COLO668 (cell line): ENCODE data around the gene CPN2.

Source experiments
- DNase-seq: peaks from one replicate; lab custom pipeline; 2025; ENCODE audit not compliant: unreplicated experiment; lab: John Stamatoyannopoulos, UW

Gene CPN2

DNA sequence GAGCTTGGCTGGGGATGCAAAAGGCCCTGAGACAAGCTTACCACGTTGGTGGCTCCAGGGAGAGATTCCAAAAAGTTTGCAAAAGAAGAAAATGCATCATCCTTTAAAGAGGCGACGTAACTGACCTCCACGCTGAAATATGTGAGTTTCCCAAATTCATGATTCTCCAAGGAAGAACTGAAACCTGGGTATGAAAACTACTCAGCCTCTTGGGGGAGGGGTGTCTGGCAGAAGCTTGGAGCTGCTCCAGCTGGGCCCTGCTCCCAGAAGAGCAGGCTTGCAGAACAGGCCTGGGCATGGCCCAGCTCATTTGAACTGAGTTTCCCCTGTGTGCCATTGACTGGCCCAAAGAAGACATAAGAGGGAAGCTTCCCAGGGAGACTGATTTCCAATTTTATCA, 20.5 kb downstream of the CPN2 start:
- no peak for DNase-seq

DNA sequence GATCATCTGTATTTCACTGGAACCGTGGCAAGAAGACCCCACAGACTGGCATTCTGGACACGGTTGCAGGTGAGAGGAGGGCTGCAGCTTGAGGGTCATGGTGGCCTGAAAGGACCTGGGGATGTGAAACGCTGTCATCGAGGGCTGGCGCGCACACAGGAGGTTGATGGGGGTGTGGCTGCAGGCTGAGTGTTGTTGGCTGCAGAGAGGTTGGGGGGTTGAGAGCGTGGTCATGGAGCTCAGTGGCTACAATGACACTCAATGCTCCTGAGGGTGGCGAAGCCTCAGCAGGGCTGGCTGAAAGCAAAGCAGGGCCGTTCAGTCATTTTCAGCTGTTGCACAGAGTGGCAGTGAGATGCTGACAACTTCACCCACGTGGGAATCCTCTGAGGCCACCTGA, 21.0 kb downstream of the CPN2 start:
- no peak for DNase-seq

DNA sequence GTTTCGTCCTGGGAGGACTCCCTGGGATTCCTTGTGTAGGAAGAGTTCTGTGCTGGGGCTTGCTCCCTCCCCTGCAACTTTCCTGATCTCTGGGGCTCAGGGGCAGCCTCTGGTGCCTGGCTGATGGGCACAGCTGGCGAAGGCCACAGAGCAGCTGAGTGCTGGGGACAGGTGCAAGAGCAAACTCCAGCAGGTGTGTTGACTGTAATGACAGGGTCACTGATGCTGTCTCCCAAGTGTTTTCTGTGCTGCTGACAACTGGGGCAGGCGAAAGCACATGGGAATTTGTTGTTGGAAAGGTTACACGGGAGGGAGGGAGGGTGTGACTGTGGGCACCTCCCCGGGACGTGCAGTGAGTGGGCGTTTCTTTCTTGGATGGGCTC, 21.6 kb downstream of the CPN2 start:
- DNase-seq: no peak

DNA sequence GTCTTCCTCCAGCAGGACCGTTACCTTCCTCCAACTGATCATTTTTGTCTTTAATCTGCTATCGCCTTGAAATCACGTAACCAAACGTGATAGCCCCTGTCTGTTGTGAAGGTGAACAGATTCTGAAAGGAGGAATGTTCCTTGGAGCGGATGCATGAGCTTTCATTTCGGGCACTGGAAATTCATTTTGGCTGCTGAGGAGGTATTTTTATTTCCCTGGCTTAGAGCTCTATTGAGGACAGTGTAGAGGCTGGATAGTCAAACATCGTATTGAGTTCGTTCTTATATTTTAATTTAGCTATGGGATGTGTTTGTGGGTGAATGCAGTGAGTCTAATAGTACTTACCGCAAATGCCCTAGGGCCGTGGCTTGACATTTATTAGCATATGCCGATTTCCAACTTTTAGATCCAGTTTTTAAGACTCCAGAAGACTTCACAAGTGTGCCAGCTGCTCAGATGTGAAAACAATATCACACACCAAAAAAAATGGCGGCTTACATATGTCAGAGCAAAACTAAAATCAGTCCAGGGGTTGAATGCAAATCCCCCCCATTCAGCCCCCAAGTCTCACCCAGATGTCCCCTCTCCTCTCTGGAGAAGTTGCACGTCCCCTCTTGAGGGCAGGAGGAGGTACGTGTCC, 22.1 kb downstream of the CPN2 start:
- no peak for DNase-seq

DNA sequence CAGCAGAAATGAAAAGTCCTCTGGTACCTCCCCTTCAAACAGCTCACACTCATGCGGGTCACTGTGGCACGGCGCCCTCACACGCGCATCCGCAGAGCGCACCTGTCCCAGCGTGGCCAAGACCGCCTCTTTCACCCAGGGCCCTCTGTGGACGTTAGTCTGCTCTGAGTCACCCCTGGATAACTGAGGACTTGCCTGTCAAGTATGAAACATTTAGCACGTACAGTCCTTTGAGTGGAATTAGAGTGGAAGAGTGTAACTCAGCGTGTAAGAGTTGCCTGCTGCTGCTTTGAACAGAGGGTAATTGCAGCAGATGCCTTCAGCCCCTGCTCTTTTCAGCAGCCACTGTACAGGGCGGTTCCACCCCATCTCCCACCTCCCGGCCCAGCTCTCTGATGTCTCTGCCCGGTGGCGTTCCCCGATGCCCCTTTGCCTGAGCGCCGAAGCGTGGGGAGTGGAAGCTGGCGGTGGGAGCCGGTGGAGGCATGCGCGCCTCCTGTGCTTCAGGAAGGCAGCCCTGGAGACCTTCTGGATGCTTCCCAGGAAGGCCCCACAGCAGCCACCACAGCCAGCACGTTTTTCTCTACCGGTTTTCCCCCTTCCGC, 23.0 kb downstream of the CPN2 start:
- DNase-seq: no peak

DNA sequence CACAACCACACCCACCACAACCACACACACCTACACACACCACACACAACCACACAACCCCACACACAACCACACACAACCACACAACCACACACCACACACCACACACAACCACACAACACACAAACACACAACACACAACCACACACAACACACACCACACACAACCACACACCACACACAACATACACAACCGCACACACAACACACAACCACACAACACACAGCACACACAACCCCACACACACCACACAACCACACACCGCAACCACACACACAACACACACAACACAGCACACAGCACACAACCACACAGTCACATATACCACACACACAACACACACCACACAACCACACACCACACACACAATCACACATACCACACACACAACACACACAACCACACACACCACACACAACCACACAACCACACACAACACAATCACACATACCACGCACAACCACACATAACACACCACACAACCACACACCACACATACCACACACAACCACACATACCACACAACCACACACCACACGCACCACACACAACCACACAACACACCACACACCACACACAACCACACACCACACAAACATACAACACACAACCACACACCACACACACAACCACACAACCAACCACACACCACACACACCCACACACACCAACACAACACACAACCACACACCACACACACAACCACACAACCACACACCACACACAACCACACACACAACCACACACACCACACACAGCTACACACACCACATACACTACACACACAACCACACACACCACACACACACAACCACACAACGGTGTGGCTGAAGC, 23.7 kb downstream of the CPN2 start:
- DNase-seq: no peak

DNA sequence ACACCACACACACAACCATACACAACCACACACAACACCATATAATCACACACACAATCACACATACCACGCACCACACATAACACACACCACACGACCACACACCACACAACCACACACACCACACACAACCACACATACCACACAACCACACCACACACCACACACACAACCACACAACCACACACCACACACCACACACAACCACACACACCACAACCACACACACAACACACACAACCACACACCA, 24.2 kb downstream of the CPN2 start:
- no peak for DNase-seq

DNA sequence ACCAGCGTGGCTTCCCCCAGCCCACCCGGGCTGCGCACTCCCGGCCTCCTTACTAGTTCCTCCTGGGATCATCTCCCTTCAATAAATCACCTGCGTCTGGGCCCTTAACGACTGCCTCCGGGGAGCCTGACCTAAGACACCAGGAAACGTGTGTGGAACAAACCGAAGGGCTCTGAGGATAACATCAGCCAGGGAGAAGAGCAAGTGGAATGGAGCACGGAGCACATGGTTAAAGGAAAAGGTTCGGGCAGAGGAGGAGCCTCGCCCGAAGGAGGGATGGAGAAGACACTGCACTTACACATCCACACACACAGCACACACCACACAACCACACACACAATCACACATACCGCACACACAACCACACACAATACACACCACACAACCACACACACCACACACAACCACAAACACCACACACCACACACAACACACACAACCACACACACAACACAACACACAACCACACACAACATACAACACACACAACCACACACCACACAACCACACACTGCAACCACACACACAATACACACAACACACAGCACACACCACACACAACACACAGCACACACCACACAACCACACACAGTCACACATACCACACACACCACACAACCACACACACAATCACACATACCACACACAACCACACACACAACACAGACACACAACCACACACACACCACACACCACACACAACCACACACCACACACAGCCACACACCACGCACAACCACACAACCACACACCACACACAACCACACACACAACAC, 24.7 kb downstream of the CPN2 start:
- DNase-seq: no peak

DNA sequence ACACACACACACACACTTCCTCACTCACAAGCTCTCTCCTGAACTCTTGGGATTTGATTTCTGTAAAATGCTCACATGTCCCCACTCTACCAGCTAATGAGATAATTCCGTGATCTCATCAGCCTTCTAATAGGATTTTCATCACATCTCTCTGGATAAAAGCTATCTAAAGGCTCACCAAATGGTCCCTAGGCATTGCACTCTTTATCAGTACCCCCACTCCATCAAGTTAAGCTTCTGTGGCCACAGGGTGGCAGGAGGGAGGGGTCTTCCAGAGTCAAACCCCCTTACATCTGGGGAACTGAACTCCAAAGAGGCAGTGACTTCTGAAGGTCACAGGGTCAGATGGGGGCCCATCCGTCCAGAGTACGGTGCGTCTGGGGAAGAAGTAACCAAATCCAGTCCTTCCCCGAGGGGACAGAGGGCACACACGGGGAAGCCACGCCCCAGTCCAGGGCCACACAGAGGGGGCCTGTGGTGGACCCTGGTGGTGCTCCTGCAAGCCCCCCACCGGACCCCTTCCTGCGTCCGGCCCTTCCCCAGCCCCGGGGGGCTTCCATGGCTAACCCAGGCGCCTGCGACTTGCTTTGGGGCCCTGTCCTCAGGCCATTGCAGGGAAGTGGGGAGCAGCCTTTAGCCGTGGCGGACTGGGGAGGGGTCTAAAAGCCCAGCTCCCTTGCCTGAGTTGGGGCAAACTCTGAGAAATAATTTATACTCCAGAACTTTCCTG, 25.5 kb downstream of the CPN2 start:
- DNase-seq: no peak

DNA sequence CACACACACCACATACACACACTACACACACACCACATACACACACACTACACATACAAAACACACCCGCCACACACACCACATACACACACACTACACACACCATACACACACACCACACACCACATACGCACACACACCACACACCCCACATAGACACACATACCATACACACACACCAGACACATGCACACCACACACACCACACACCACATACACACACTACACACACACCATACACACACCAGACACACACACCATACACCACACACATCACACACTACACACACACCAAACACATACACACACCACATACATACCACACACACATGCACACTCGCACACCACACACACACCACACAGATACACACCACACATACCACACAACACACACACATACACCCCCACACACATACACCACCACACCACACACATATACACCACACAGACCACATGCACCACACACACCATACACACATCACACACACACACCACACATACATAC, 26.3 kb downstream of the CPN2 start:
- DNase-seq: no peak

DNA sequence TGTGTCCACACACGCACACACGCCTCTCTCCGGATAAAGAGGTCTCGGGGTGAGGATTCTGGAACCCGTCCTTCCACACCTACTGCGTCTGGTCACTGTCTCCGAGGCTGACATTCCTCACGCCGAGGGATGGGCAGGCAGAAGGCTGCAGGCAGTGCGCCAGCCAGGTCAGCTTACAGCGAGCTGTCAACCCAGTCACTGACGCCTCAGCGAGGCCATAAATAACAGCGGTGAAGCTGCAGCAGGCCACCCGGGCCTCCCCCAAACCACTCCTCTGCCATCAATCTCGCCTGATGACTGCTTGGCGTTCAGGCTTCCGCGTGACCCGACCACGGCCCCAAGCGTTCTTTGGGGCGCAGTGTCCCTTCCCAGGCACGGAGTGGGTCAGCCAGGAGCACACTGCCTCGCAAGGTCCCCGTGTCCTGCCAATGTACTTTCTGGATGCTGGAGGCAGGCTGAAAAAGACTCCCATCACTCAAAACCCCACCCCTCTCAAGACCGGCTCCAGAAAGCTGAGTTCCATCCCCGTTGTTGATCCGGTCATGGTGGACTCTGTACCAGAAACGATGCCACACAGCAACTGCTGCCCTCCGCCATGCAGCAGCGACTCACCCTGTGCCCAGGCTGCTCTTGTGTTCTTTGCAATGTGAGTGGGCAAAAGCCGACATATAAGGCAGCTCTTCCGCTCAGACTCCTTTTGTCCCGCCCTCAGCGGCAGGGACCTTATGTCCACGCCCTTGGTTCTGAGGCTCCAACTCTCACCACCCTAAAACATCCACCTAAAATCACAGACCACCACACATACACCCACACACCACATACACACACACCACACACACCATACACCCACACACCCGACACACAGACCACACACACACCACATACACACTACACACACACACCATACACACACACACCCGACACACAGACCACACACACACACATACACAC, 27.1 kb downstream of the CPN2 start:
- DNase-seq: no peak

DNA sequence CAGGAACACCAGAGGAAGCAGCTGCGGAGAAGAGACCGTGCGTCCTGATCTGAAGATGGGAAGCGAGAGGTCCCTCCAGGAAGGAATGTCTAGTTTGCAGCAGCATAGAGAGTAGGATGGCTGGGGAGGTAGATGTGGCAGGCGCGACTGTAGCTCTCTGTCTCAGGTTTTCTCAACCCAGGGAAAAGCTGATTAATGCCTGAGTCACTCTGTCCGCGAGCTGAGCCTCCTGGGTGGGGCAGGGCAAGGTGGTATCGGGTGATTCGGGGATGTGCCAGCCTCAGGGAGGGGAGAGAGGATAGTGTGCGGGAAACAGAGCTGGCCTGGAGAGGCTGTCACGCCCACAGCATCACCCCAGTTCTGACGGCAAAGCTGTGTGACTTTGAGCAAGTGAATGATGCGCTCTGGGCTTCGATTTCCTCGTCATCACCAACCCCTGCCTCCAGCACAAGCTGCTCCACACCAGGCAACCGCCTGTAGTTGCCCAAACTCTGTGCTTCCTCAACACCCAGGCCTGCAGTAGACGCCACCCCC, 28.4 kb downstream of the CPN2 start:
- peak; percentile 62 for DNase-seq

DNA sequence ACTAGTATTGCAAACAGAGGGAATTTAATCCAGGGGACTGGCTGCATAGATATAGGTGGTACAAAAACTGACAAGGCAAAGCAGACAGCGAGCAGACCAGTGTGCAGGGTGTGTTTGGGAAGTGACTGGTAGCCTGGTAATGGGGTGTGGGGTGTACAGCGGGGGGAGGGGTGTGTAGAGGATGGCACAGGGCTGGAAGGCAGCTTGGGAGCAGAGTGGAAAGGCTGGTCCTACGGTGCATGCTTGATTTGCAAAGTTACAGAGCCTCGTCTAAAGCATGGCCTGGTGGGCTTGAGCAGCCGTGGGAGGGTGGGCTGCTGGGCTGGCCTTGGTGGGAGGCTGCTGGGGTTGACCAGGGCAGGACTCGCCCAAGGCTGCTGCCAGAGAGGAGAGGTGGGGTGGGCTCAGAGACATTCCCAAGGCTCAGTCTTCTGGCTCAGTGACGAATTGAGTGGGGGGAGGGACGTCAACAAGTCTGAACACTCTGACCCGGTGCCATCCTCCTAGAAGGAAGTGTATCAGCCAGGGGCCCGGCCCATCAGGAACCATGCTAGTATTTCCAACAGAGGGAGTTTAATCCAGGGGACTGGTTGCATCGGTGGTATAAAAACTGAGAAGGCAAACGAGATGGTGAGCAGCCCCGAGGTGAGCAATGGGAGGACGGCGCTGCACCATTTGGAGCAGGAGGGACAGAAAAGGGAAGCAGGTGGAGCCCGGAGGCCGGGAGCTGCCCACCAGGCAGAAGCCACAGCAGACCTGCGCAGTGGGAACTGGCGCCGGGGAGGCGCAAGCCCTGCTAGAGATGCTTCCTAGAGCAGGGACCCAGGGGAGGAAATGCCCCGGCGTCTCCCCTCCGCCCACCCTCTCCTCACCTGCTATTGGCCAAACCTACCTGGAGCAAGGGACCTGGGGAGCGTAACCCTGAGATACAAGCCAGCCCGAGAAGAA, 29.2 kb downstream of the CPN2 start:
- peak; percentile 79 for DNase-seq

DNA sequence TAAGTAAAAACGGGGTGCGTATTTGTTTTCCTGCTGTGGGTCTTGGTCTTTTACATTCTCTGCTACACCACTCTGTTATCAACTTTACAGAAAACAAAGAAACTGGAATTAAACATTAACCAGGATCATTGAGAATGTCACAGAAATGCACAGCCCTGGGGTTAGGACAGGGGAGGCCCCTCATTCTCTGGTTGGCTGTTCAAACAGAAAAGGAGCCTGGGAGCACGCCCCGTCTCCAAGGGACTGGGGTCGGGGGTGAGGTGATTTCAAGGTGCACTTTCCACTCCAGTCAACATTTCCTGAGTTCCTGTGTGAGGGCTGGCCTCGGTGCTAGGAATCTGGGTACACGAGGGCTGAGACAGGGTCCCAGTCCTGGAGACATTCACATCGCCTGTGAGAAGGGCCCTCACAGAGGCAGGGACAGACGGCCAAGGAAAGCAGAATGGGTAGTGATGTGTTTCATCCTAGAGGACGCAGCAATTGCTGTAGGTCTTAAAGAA, 30.3 kb downstream of the CPN2 start:
- DNase-seq: peak; percentile 38

DNA sequence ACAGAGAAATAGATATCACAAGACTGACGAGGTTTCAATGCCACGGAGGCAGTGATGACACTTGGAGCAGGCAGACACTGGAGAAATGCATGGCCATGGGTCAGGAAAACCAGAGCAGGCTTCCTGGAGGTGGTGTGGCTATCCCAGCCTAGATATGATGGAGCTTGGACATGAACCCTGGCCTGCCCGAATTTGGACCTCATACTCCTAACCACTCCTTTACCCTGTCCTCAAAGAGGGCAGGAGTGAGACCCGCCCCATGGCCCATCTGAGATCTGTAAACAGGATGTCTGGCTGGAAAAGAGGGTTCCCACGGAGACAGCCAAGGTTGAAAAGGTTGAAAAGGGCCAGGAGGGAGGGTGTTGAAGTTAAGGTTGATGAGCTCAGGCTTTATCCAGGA, 31.0 kb downstream of the CPN2 start:
- peak; percentile 11 for DNase-seq

DNA sequence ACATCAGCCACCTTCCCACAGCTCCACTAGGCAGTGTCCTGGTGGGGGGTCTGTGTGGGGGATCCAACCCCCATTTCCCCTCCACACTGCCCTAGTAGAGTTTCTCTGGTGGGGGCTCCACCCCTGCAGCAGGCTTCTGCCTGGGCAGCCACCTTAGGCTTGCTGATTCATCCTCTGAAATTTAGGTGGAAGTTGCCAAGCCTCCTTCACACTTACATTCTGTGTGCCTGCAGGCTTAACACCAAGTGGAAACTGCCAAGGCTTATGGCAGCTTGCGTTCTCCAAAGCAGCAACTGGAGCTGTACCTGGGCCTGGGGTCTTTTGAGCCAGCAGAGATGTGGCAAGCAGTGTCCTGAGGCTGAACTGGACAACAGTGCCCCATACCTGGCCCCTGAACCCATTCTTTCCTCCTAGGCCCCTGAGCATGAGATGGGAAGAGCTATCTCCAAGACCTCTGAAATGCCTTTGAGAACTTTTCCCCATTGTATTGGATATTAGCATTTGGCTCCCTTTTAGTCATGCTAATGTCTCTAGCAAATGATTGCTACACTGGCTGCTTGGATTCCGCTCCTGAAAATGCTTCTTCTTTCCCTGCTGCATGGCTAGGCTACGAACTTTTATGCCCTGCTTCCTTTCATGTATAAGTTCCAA, 32.5 kb downstream of the CPN2 start:
- DNase-seq: no peak

DNA sequence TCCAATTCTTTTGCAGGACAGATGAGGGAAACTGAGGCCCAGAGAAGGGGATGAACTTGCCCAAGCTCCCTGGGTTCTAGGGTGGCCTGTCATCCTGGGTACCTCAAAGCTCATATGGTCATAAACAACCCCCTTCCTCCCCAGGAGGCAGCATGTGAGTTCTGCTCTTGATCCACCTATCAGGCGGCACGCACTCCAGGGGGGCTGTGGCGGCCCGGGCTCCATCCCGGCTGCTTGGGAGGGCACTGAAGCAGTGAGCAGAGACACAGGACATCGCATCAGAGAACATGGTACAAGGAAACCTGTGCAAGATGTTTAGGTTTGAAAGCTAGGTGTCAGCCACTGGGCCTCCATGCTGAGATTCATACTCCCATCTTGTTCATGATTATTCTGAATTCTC, 34.2 kb downstream of the CPN2 start:
- DNase-seq: no peak

DNA sequence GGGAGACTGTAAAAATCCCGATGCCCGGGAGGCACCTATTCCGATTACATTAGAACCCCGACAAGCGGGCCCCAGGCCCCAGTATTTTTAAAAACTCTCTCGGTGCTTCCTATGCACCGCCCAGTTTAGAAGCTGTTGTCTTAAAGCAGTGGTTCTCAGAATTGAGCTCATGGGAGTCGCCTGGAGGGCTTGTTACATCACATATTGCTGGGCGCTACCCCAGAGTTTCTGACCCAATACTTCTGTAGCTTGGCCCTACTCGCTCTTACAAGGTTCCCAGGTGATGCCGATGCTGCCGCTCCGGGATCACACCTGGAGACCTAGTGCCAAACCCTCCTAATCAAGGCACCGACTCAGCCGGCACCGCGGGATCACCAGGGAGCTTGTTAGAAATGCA, 35.2 kb downstream of the CPN2 start:
- no peak for DNase-seq
